Adrenal gland (tissue), 5 donors: Measurements from ENCODE around the gene BORCS8.

Source experiments
- POLR2A ChIP-seq, 2 donors: fragments of 450-650 bp; IDR thresholded peaks; one replicate each; pipeline ENCODE4 v1.6.1; 2017; ENCODE audit warnings: antibody characterized with exemption in 2 of 2, mild to moderate bottlenecking in 2 of 2, moderate library complexity in 1 of 2
- TF ChIP-seq, protein P1 (sequence below), 6 experiments: fragments of 450-650 bp in 4 of 6; fragments of 200-600 bp in 2 of 6; sonication (generic) in 1 of 6; IDR thresholded peaks; 1 replicate in 5 of 6; 2 replicates in 1 of 6; pipeline versions ENCODE4 v1.5.1 to v1.8.0; 2016 to 2021; ENCODE audit warnings: antibody characterized with exemption in 6 of 6, mild to moderate bottlenecking in 2 of 6, moderate library complexity in 1 of 6
- donor health status: DM: no; HTN: no; CAD: no.

- TF ChIP-seq POLR2A (IDR thresholded peaks at IDR 0.05) = no peak
- TF ChIP-seq, protein P1, sequence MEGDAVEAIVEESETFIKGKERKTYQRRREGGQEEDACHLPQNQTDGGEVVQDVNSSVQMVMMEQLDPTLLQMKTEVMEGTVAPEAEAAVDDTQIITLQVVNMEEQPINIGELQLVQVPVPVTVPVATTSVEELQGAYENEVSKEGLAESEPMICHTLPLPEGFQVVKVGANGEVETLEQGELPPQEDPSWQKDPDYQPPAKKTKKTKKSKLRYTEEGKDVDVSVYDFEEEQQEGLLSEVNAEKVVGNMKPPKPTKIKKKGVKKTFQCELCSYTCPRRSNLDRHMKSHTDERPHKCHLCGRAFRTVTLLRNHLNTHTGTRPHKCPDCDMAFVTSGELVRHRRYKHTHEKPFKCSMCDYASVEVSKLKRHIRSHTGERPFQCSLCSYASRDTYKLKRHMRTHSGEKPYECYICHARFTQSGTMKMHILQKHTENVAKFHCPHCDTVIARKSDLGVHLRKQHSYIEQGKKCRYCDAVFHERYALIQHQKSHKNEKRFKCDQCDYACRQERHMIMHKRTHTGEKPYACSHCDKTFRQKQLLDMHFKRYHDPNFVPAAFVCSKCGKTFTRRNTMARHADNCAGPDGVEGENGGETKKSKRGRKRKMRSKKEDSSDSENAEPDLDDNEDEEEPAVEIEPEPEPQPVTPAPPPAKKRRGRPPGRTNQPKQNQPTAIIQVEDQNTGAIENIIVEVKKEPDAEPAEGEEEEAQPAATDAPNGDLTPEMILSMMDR (IDR thresholded peaks at IDR 0.05) = no peak
These were observed 39.0 kb upstream of the BORCS8 start for GRCh38 chr19:19230999-19231398.
